PFSK-1 (cell line): Measurements from ENCODE around the gene SIRT7.

ENCODE experiments used
- FOXP2 ChIP-seq: optimal IDR thresholded peaks from 2 replicates; pipeline ENCODE3; 2011; ENCODE audit warnings: borderline replicate concordance, control low read depth, inconsistent platforms; ENCODE audit not compliant: insufficient read depth; ENCODE audit errors: extremely low read length, extremely low read depth
- POLR2AphosphoS5 ChIP-seq: IDR thresholded peaks from 2 replicates; pipeline ENCODE4 v1.6.1; 2012; ENCODE audit warnings: low read depth, mild to moderate bottlenecking, control low read depth, low read length, moderate library complexity
- SIN3A ChIP-seq: IDR thresholded peaks from 2 replicates; pipeline ENCODE4 v1.6.1; 2012; ENCODE audit warnings: mild to moderate bottlenecking, low read length, moderate library complexity, borderline replicate concordance; ENCODE audit not compliant: insufficient read depth
- TAF1 ChIP-seq: IDR thresholded peaks from 2 replicates; pipeline ENCODE4 v1.6.1; 2012; ENCODE audit warnings: low read length, control low read depth, borderline replicate concordance; ENCODE audit not compliant: insufficient read depth
- TF ChIP-seq, protein P1 (sequence below), 2 experiments: IDR thresholded peaks; 2 replicates each; pipeline versions ENCODE4 v1.6.1 to v1.8.0; 2011 to 2012; ENCODE audit warnings: low read depth in 2 of 2, low read length in 2 of 2, control low read depth in 1 of 2, inconsistent platforms in 1 of 2, mild to moderate bottlenecking in 1 of 2, moderate library complexity in 1 of 2; ENCODE audit not compliant: insufficient read depth in 1 of 2

DNA sequence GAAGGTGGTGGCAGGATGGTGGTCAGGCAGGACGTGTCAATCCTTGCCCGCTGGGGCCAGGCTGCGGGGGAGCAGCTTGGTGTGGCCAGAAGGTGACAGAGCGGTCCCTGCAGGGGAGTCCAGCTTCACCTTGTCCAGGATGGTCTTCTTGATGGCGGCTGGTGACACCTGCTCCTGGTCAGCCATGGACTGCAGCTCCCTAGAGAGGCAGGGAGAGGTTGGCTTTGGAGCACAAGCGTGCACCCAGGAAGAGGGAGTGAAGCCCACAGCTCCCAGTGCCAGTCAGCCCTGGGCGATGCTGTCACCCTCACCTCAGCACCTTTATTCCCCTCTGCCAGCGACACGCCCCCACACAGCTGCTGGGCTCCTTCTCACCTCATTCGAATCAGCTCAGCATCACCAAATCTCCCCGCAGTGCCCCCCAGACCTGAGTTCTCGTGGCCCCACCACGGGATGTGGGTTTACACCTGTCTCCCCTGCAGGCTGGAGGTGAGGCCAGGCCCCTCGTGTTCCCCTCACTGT lies 15.3 kb upstream of the SIRT7 start:
- TF ChIP-seq SIN3A (no peak), POLR2AphosphoS5 (no peak; the same call in 1 of the 2 replicates), TAF1 (no peak), FOXP2 (no peak)
- TF ChIP-seq, protein P1, sequence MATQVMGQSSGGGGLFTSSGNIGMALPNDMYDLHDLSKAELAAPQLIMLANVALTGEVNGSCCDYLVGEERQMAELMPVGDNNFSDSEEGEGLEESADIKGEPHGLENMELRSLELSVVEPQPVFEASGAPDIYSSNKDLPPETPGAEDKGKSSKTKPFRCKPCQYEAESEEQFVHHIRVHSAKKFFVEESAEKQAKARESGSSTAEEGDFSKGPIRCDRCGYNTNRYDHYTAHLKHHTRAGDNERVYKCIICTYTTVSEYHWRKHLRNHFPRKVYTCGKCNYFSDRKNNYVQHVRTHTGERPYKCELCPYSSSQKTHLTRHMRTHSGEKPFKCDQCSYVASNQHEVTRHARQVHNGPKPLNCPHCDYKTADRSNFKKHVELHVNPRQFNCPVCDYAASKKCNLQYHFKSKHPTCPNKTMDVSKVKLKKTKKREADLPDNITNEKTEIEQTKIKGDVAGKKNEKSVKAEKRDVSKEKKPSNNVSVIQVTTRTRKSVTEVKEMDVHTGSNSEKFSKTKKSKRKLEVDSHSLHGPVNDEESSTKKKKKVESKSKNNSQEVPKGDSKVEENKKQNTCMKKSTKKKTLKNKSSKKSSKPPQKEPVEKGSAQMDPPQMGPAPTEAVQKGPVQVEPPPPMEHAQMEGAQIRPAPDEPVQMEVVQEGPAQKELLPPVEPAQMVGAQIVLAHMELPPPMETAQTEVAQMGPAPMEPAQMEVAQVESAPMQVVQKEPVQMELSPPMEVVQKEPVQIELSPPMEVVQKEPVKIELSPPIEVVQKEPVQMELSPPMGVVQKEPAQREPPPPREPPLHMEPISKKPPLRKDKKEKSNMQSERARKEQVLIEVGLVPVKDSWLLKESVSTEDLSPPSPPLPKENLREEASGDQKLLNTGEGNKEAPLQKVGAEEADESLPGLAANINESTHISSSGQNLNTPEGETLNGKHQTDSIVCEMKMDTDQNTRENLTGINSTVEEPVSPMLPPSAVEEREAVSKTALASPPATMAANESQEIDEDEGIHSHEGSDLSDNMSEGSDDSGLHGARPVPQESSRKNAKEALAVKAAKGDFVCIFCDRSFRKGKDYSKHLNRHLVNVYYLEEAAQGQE (IDR thresholded peaks at IDR 0.05; ENCODE audit: insufficient read depth in 1 of 2, low read depth in 2 of 2, low read length in 2 of 2): no peak
